Stimulated activated CD4-positive, alpha-beta T cell treated with anti-CD3 and anti-CD28 coated beads, Interleukin-15, amount 100 ng/mL, for 24 hours (primary cell): ENCODE results near the gene TARS2.

Experiments
- DNase-seq: peaks from one replicate; pipeline ENCODE4 v3.0.0-alpha.2; 2020

Gene TARS2

GRCh38 chr1:150511551-150511950 is 24.3 kb downstream of the TARS2 start:
- no peak for DNase-seq

DNA sequence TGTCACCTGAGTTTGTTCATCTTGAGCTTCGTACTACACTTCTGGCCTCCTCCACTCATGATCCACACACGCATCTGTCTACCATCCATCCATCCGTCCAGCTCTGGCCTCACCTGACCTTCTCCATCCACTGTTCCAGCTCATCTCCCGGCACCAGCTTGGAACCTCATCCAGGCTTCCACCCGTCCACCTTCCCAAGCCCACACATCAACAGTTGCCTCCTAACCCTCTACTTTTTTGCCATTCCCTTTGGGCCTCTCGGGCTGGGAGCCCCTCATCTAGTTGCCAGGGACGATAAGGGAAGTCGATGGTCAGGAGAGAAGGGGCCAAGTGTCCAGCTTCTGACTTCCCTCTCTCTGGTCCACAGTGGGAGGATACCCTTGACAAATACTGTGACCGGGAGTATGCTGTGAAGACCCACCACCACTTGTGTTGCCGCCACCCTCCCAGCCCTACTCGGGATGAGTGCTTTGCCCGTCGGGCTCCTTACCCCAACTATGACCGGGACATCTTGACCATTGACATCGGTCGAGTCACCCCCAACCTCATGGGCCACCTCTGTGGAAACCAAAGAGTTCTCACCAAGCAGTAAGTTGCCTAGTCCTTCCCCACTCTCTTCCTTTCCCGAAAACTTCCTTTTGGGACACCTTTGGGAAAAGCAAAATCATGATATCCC is 24.9 kb downstream of the TARS2 start:
- no peak for DNase-seq

GRCh38 chr1:150512846-150513245 is 25.6 kb downstream of the TARS2 start:
- no peak for DNase-seq

GRCh38 chr1:150513351-150513791 is 26.2 kb downstream of the TARS2 start:
- no peak for DNase-seq

DNA sequence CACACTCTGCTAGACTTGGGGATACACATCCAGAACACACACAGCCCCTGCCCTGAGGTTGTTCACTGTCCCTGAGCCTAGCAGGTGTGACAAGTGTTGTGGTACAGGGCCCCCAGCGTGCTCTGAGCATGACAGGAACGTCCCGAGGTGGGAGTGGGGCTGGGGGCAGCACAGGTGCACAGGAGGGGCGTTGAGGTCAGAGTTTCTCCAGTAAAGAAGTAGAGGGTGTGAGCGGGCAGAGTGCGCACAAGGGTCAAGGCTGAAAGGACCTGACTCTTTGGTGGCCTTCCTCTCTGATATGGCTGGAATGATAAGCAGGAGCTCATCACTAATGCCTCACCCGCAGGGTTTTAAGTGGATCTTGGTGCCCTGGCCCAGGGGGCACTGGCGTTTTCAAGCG is 27.0 kb downstream of the TARS2 start:
- DNase-seq = no peak

GRCh38 chr1:150514913-150515327 is 27.7 kb downstream of the TARS2 start:
- DNase-seq = no peak

DNA sequence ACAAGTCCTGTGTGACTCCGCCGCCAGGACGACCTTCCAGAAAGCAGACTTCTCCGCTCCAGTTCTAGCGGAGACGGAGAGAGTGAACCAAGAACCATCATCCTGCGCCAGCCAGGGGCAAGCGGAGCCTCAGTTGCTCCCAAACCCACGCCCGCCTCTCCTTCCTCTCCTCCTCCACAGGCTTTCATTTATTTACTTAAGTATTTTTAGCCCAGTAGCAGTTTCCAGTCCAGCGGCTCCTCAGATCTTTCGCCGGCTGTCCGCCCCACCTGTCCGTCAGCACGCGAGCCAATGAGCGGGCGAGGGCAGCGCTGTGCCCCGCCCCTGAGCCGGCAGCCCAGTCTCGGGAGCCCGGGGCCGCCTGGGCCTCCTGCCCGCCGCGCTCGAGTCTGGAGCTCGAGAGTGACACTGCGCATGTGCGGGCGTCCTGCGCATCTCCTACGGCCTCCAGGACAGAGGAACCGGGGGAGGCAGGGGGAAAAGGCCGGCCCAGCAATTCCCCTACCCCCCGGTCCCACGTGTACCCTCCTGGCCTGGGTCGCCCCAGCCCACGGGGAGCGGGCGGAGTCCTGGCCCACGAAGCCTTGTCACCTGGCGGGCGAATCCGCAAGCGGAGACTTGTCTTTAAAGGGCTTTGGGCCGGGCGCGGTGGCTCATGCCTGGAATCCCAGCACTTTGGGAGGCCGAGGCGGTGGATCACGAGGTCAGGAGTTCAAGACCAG is 28.3 kb downstream of the TARS2 start, which contains the start of gene FALEC:
FALEC (plus strand) TSS at position 425 of the 722 bp plus-strand sequence.
- peak; percentile 96 for DNase-seq

DNA sequence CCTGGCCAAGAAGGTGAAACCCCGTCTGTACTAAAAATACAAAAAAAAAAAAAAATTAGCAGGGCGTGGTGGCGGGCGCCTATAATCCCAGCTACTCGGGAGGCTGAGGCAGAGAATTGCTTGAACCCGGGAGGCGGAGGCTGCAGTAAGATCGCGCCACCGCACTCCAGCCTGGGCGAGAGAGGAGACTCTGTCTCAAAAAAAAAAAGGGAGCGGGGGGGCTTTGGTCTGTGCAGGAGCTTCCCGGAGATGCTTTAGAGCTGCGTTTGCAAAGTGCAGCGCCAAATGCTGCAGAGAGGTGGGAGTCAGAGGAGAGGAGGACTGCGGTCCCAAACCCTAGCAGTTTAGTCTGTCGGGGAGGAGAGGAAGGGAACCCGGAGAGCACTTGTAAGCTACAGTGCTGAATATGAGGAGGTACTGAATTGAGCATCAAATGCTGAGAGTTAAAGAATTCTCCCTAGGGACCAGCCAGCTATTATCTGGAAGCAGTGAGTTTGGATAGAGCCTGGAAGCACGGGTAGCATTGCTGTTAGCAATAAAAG is 28.9 kb downstream of the TARS2 start:
- no peak for DNase-seq

DNA sequence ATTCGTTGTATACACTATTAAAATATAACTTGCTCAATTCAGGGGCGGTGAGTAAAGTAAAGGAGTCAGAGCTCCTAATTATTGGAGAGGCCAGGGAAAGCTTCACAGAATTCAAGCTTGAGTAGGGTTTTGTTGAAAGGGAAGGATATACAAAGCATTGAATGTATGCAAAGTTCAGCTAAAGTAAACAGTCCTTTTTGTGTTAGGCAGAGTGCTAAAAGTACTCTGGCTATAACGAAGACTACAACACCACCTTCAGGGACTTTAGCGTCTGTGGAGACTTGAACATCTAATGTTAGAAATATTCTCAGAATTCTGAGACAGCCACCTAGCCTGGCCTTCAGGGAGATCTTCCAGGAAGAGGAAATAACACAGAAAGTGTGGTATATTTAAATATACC is 29.4 kb downstream of the TARS2 start:
- no peak for DNase-seq

DNA sequence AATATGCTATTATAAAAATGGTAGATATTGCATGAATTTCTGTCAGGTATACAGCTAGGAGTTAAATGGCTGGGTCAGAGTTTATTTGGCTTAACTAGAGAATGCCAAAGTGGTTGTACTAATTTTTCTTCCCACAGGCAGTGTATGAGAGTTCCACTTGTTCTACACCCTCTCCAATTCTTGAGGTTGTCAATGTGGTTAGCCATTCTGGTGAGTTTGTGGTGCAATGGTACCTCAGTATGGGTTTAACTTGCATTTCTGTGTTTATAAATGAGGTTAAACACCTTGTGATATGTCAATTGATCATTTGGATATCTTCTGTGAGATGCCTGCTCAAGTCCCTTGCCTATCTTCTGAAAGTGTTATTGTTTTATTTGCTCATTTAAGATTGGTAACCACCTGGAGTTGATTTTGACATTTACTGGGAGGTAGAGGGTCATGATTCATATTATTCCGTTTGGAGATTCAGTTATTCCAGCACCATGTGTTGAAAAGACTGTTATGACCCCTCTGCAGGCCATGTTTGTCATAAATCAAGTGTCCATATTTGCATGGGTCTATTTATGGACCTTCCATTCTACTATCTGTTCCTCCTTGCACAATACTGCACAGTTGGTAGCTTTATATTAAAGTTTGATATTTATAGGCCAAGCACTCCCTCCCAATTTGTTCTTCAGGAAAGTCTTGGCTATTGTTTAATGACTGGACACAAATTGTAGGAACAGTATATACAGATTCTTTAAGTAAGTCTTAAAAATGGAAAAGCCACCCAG is 34.2 kb downstream of the TARS2 start:
- no peak for DNase-seq

GRCh38 chr1:150525348-150525747 is 38.1 kb downstream of the TARS2 start:
- no peak for DNase-seq

DNA sequence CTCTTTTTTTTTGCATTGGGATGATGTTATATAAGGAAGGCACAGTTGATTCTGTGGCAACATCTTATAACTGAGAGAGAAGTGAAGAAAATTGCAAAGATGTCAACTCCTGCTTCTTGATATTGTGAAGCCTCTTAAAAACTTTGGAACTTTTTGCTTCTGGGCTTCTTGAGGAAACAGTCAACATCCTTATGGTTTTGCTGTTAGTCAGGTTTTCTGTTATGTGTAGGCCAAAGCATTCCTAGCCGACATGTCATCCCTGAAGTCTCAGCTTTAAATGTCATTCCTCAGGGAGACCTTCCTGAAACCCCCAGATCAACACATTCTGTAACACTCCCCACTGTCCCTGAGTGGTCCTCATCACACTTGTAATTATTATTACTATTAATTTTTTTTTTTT is 41.0 kb downstream of the TARS2 start:
- DNase-seq = no peak

- DNase-seq = no peak
Observed at GRCh38 chr1:150529017-150529416, 41.8 kb downstream of the TARS2 start.

DNA sequence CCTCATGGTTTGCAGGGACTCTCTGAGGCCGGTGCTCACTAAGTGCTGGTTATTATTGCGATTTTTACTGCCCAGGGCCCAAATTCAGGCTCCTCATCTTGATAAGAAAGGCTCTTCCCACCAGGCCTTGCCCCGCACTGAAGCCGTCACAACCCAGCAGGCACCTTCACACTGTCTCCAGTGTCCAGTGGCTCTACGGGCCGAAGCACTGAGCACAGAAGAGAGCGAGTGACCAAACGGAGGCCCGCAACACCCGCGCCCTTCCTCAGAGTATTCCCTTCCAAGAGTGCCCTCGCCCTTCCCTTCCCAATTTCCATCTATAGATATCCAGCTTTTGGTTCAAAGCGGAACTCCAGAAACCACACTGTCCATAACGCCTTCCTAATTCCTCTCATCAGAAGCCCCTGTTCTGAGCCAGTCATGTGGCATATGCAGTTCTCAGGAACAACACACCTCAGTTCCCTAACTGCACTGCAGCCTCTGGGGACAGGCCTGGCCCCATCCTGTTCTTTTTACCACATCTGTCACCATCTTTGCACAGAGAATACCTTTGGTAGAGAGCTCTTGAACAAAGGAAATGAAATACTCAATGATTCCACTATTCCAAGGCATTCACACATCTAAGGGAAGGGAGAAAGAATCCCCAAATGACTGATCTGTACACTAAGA is 43.4 kb downstream of the TARS2 start:
- DNase-seq = no peak

DNA sequence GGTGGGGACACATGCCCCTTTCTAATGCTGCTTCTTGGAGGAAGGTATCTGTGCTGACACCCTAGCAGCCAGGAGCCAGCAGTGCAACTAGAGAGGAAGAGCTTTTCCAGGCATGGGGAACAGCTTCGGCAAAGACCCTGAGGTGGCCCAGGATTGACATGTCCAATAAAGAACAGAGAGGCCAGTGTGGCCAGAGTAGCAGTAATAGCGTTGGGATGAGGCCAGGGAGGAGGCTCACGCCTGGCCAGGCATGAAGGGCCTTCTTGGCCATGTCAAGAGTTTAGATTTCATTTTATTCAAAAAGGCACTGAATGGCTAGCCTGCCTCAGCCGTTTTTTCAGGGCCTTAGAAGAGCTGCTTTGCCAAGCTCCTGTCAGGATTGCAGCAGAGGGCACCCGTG is 45.6 kb downstream of the TARS2 start:
- DNase-seq = no peak

GRCh38 chr1:150534002-150534401 is 46.8 kb downstream of the TARS2 start:
- DNase-seq = no peak

GRCh38 chr1:150535511-150536287 is 48.5 kb downstream of the TARS2 start:
- no peak for DNase-seq

DNA sequence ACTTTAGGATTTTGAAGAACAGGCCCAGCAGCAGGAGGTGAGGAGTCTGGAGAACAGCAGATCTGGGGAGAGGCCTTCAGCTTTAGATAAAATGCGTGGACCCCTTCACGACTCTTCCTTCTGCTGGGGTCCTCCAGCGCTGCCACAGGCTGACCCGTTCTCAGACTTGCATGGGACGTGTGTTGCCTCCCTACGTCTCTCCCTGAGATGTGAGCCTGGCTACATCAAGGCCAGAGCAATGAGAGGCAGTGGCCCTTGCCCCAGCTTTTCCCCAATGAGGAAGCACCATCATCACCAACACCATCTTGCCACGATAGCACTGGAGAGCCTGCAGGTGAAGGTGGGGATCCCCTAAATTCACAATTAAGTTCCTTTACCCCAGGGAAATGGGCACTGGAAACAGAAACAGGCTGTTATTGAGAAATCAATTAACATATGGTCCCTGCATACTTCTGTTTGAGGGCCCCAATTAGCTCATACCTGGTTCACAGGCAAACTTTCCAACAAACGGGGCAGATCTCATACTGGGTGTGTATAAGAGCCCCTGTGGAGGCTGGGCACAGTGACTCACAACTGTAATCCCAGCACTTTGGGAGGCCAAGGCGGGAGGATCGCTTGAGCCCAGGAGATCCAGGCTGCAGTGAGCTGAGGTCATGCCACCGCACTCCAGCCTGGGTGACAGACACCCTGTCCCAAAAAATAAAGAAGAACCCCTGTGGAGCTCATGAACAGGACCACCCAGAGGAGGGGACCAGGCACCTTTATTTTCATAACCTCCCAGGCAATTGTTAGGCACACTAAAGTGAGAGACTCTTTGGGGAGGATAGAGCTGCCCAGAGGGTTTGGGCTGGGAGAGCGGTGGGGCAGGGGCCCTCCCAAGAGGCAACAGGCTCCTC is 49.9 kb downstream of the TARS2 start:
- DNase-seq = no peak

GRCh38 chr1:150537732-150538684 is 50.8 kb downstream of the TARS2 start:
- no peak for DNase-seq
